PC-9 (cell line): Measurements from ENCODE around the gene TSEN34. TPM values are rescaled to one million over a fixed set of nuclear protein-coding genes. Genes with fewer than 3 reads are reported as not detected.
"Not testable (repeated sequence)": the region's sequence is repeated elsewhere in the genome, so short reads cannot be mapped to it uniquely, and the experiment has no call there.

ENCODE experiments used
- BruUV-seq: library from RNA; stranded (reverse); fragments of 400-500 nt; replicated peaks from 2 replicates; lab custom pipeline; 2021; lab: Mats Ljungman, UMichigan
- CTCF ChIA-PET: fragments of 300-600 bp; sonication (Branson Sonifier 250); formaldehyde crosslinking; loops from one replicate; lab custom pipeline; 2022; ENCODE audit warnings: antibody characterized with exemption; lab: Charles Lee
- POLR2A ChIA-PET: fragments of 300-600 bp; sonication (Branson Sonifier 250); formaldehyde crosslinking; loops from one replicate; lab custom pipeline; 2022; ENCODE audit warnings: antibody characterized with exemption; ENCODE audit not compliant: unreplicated experiment; lab: Charles Lee
- DNase-seq, 2 experiments: peaks; one replicate each; pipeline versions ENCODE4 v3.0.0 to v3.0.0-alpha.2; 2015 to 2022; ENCODE audit warnings: mixed read lengths in 1 of 2
- H2AFZ ChIP-seq: fragments of 200-600 bp; sonication (generic); 2 replicates; pipeline ENCODE4 v1.8.1; 2017; ENCODE audit warnings: antibody characterized with exemption
- H3F3A ChIP-seq: fragments of 200-600 bp; sonication (generic); 2 replicates; pipeline ENCODE4 v1.8.1; 2017; ENCODE audit warnings: antibody characterized with exemption, mild to moderate bottlenecking, low read depth; ENCODE audit not compliant: insufficient read depth
- H3K27ac ChIP-seq: fragments of 200-600 bp; sonication (generic); 2 replicates; pipeline ENCODE4 v1.6.1; 2016; ENCODE audit warnings: mixed run types
- H3K27me3 ChIP-seq: fragments of 200-600 bp; sonication (generic); 2 replicates; pipeline ENCODE4 v1.6.1; 2016; ENCODE audit warnings: low read depth, mixed run types; ENCODE audit not compliant: insufficient read depth
- H3K36me3 ChIP-seq: fragments of 200-600 bp; sonication (generic); 2 replicates; pipeline ENCODE4 v1.6.1; 2016; ENCODE audit warnings: low read depth, mixed run types
- H3K4me1 ChIP-seq: fragments of 200-600 bp; sonication (generic); replicated peaks from 2 replicates; pipeline ENCODE4 v1.6.1; 2016; ENCODE audit warnings: mixed run types; ENCODE audit not compliant: insufficient read depth
- H3K4me2 ChIP-seq: fragments of 200-600 bp; sonication (generic); 2 replicates; pipeline ENCODE4 v1.6.1; 2017; ENCODE audit warnings: mixed run types
- H3K4me3 ChIP-seq: fragments of 200-600 bp; sonication (generic); 2 replicates; pipeline ENCODE4 v1.6.1; 2016; ENCODE audit warnings: mixed run types
- H3K79me2 ChIP-seq: fragments of 200-600 bp; sonication (generic); 2 replicates; pipeline ENCODE4 v1.6.1; 2017; ENCODE audit warnings: low read depth, mixed run types
- H3K9me2 ChIP-seq: fragments of 200-600 bp; sonication (generic); 2 replicates; pipeline ENCODE4 v1.8.1; 2017; ENCODE audit warnings: mild to moderate bottlenecking; ENCODE audit not compliant: insufficient read depth
- H3K9me3 ChIP-seq: fragments of 200-600 bp; sonication (generic); 2 replicates; pipeline ENCODE4 v1.8.1; 2016; ENCODE audit warnings: low read depth; ENCODE audit not compliant: insufficient read depth
- H4K20me1 ChIP-seq: fragments of 200-600 bp; sonication (generic); 2 replicates; pipeline ENCODE4 v1.8.1; 2017; ENCODE audit not compliant: insufficient read depth
- CTCF ChIP-seq: fragments of 200-600 bp; sonication (generic); conservative IDR thresholded peaks from 2 replicates; pipeline ENCODE4 v1.6.1; 2017; ENCODE audit warnings: mixed run types, antibody characterized with exemption, mild to moderate bottlenecking, moderate library complexity
- EZH2 ChIP-seq: fragments of 200-600 bp; sonication (generic); IDR thresholded peaks from 2 replicates; pipeline ENCODE4 v1.8.0; 2017; ENCODE audit warnings: antibody characterized with exemption, low read depth
- intact Hi-C: fragments of 100-400 bp; cut with micrococcal nuclease; formaldehyde crosslinking; loops from one replicate; pipeline ENCODE4 v1.10.0; 2022; ENCODE audit not compliant: unreplicated experiment
- total RNA-seq: library from RNA; stranded (reverse); gene quantifications from 2 replicates; pipeline ENCODE4 v1.2.3, GENCODE V29; 2021

Gene TSEN34
- total RNA-seq, 1 experiment from 2014 or later, result 134 TPM

GRCh38 chr19:54233941-54234340 is 42.8 kb downstream of the TSEN34 start:
- H4K20me1 ChIP-seq, result no peaks in the 10 kb centered on the region
- no peak for DNase-seq
- no peak overlapping the region for H3K27ac ChIP-seq
- no peaks in the 10 kb centered on the region for H3K36me3 ChIP-seq
- no peaks in the 10 kb centered on the region for H3F3A ChIP-seq
- CTCF ChIA-PET, result no interaction called here
- no TSS peak for BruUV-seq
- H3K4me1 ChIP-seq, result no peaks in the 10 kb centered on the region
- H2AFZ ChIP-seq, result no peak overlapping the region
- no peaks in the 10 kb centered on the region for H3K79me2 ChIP-seq
- intact Hi-C loops, result loop anchor here (5.0 kb wide), 1 partner anchor 462 kb away; no protein-coding TSS in a partner anchor
- peaks cover 55% of the 10 kb centered on the region for H3K27me3 ChIP-seq
- no peak overlapping the region for H3K4me2 ChIP-seq
- no peaks in the 10 kb centered on the region for H3K9me3 ChIP-seq
- no peaks in the 10 kb centered on the region for H3K9me2 ChIP-seq
- no peak for TF ChIP-seq EZH2
- no peak for TF ChIP-seq CTCF
- H3K4me3 ChIP-seq, result no peak overlapping the region
- POLR2A ChIA-PET, result interaction anchor here (0.5 kb wide), 1 partner anchor 1228 kb away, joined by 3 read pairs; no protein-coding TSS in a partner anchor

GRCh38 chr19:54239491-54240371 is 48.6 kb downstream of the TSEN34 start:
- H4K20me1 ChIP-seq, BruUV-seq, H2AFZ ChIP-seq, H3K4me2 ChIP-seq, H3K27ac ChIP-seq, H3K9me2 ChIP-seq, H3F3A ChIP-seq, H3K36me3 ChIP-seq, H3K79me2 ChIP-seq, H3K4me3 ChIP-seq, H3K9me3 ChIP-seq, POLR2A ChIA-PET, DNase-seq, CTCF ChIA-PET, H3K4me1 ChIP-seq: not testable (repeated sequence)
- intact Hi-C loops, result loop anchor here (2.0 kb wide), 1 partner anchor 21 kb away; no protein-coding TSS in a partner anchor
- H3K27me3 ChIP-seq, result peaks cover 85% of the 10 kb centered on the region

- H3K9me3 ChIP-seq, H3K79me2 ChIP-seq, H3K4me1 ChIP-seq, BruUV-seq, DNase-seq, H3K4me3 ChIP-seq, H3K36me3 ChIP-seq, POLR2A ChIA-PET, H2AFZ ChIP-seq, H4K20me1 ChIP-seq, H3K27ac ChIP-seq, H3K4me2 ChIP-seq, H3K9me2 ChIP-seq, H3F3A ChIP-seq, CTCF ChIA-PET: not testable (repeated sequence)
- intact Hi-C loops, result loop anchor here (2.0 kb wide), 1 partner anchor 22 kb away; no protein-coding TSS in a partner anchor
- peaks cover 86% of the 10 kb centered on the region for H3K27me3 ChIP-seq
Observed at GRCh38 chr19:54240372-54241336, 49.5 kb downstream of the TSEN34 start.

DNA sequence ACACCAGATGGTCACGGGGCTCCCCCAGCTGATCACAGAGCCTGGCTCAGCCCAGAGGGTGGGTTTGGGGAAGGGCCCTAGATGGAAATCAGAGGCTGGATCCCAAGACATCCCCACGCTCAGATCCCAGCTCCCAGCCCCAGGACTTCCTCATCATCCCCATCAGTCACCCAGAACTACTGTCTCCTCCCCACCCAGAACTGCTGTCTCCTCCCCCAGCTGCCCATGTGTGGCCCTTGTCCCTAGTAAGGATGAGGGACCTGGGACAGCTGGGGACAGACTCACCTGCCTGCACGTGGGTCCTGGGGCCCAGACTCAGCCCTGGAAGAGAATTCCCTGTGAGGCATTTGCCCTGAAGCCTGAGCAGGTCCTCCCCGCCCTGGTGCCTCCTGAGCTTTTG is 51.1 kb downstream of the TSEN34 start:
- H3K4me1 ChIP-seq, intact Hi-C loops, H4K20me1 ChIP-seq, H3K27ac ChIP-seq, H3K4me2 ChIP-seq, H3K4me3 ChIP-seq, H2AFZ ChIP-seq, DNase-seq, H3K36me3 ChIP-seq, H3F3A ChIP-seq, H3K9me2 ChIP-seq, H3K9me3 ChIP-seq, BruUV-seq, CTCF ChIA-PET, POLR2A ChIA-PET, H3K79me2 ChIP-seq: not testable (repeated sequence)
- peaks cover 83% of the 10 kb centered on the region for H3K27me3 ChIP-seq

DNA sequence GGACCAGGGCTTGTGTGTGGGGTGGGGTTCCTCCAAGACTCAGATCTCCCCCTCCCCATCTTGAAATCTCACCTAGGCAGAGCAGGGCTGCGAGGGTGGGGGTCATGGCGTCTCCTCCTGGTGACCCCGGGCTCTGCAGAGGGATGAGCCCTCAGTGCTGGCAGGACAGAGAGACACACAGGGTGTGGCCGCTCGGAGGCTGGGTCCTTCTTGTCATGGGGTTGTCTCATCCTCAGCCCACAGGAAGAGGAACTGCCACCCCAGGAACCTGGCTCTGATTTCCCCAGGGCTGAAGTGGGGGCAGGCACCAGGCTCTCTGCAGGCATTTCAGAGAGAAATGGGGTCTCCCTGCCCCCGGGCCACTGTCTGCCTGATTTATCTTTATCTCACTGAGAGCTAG is 51.5 kb downstream of the TSEN34 start, which contains the start of gene LILRA6:
LILRA6 (minus strand) TSS at position 145 of the 400 bp plus-strand sequence.
- H3K27ac ChIP-seq, intact Hi-C loops, CTCF ChIA-PET: not testable (repeated sequence)

DNA sequence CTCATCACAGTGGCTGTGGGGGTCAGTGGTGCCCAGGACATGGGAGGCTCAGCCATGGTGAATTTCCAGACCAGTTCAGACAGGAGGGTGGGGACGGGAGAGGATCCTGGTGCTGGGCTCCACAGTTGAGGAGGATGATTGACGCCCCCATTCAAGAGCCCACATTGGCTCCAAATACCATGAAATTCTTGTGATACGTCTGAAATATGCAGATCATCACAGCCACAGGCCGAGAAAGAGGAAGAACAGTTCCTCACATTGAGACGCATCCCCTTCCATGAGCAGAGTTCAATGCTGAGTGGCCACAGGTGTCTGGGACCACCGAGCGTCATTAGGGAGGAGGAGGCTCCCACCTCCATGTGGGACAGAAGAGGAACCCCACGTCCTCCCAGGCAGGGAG is 52.7 kb downstream of the TSEN34 start:
- H3K36me3 ChIP-seq, H3K9me3 ChIP-seq, CTCF ChIA-PET, BruUV-seq, H3K4me2 ChIP-seq, POLR2A ChIA-PET, H4K20me1 ChIP-seq, H3K27ac ChIP-seq, H3K4me1 ChIP-seq, H3K79me2 ChIP-seq, H3K9me2 ChIP-seq, H3F3A ChIP-seq, H2AFZ ChIP-seq, intact Hi-C loops, DNase-seq, H3K4me3 ChIP-seq: not testable (repeated sequence)
- peaks cover 85% of the 10 kb centered on the region for H3K27me3 ChIP-seq

More for the DNA sequence above, 51.5 kb downstream of the TSEN34 start, which contains the start of gene LILRA6:
- POLR2A ChIA-PET, H3K4me3 ChIP-seq, H3K4me2 ChIP-seq, H3K79me2 ChIP-seq, H3F3A ChIP-seq, H2AFZ ChIP-seq, DNase-seq, H3K9me2 ChIP-seq, BruUV-seq, H3K36me3 ChIP-seq, H4K20me1 ChIP-seq, H3K4me1 ChIP-seq, H3K9me3 ChIP-seq: not testable (repeated sequence)
- peaks cover 83% of the 10 kb centered on the region for H3K27me3 ChIP-seq
